BJ (cell line): Measurements from ENCODE around the gene INTS7. TPM values are rescaled to one million over a fixed set of nuclear protein-coding genes. Genes with fewer than 3 reads are reported as not detected.

ENCODE experiments used
- CTCF ChIA-PET: fragments of 350-600 bp; formaldehyde crosslinking; extraction: SDS; loops from one replicate; lab custom pipeline; 2021; ENCODE audit warnings: antibody characterized with exemption, inconsistent platforms; lab: Yijun Ruan, JAX
- POLR2A ChIA-PET: fragments of 300-600 bp; sonication (Branson Sonifier 250); formaldehyde crosslinking; extraction: SDS; loops from one replicate; lab custom pipeline; 2021; ENCODE audit warnings: antibody characterized with exemption; lab: Charles Lee
- DNase-seq: peaks from one replicate; pipeline ENCODE4 v3.0.0-alpha.2; 2011; ENCODE audit warnings: low read depth
- H3K27me3 ChIP-seq: 2 replicates; pipeline ENCODE4 v1.6.0; 2011; ENCODE audit warnings: low read length; ENCODE audit not compliant: control insufficient read depth, insufficient read depth
- H3K36me3 ChIP-seq: 2 replicates; pipeline ENCODE4 v1.5.1; 2011; ENCODE audit warnings: low read length; ENCODE audit not compliant: control insufficient read depth, insufficient read depth
- H3K4me3 ChIP-seq: 2 replicates; pipeline ENCODE4 v1.5.1; 2011; ENCODE audit warnings: low read depth, mild to moderate bottlenecking, control low read depth, low read length
- CTCF ChIP-seq: IDR thresholded peaks from 2 replicates; pipeline ENCODE4 v1.5.1; 2011; ENCODE audit warnings: low read depth, mild to moderate bottlenecking, control low read depth, inconsistent platforms, low read length, moderate library complexity; ENCODE audit not compliant: insufficient read depth
- polyA plus RNA-seq: library from polyadenylated mRNA; depleted of rRNA; stranded (reverse); fragments of >200 nt; gene quantifications from 2 replicates; pipeline ENCODE4 v1.2.3, GENCODE V29; 2011

INTS7 gene
- polyA plus RNA-seq, 1 experiment = 11.6 TPM

- POLR2A ChIA-PET = no interaction called here
- Histone ChIP-seq H3K4me3 (no peak overlapping the region), H3K27me3 (peaks cover 5% of the 10 kb centered on the region), H3K36me3 (no peaks in the 10 kb centered on the region)
- no peak for TF ChIP-seq CTCF
- DNase-seq = no peak
- CTCF ChIA-PET = no interaction called here
Measured at GRCh38 chr1:211912844-211913432, 122.4 kb downstream of the INTS7 start.

GRCh38 chr1:211912038-211912437, 123.3 kb downstream of the INTS7 start:
- DNase-seq = no peak
- Histone ChIP-seq H3K27me3 (peaks cover 5% of the 10 kb centered on the region), H3K4me3 (no peak overlapping the region), H3K36me3 (no peaks in the 10 kb centered on the region)
- CTCF ChIA-PET = no interaction called here
- no peak for TF ChIP-seq CTCF
- POLR2A ChIA-PET = no interaction called here

GRCh38 chr1:211910913-211911485, 124.4 kb downstream of the INTS7 start:
- H3K27me3 ChIP-seq = peaks cover 9% of the 10 kb centered on the region
- no peak for TF ChIP-seq CTCF
- ChIA-PET CTCF (interaction anchor here (0.8 kb wide), 1 partner anchor 18 kb away, joined by 3 read pairs; no protein-coding TSS in a partner anchor), POLR2A (no interaction called here)
- DNase-seq = no peak
- no peaks in the 10 kb centered on the region for H3K36me3 ChIP-seq
- no peak overlapping the region for H3K4me3 ChIP-seq

DNA sequence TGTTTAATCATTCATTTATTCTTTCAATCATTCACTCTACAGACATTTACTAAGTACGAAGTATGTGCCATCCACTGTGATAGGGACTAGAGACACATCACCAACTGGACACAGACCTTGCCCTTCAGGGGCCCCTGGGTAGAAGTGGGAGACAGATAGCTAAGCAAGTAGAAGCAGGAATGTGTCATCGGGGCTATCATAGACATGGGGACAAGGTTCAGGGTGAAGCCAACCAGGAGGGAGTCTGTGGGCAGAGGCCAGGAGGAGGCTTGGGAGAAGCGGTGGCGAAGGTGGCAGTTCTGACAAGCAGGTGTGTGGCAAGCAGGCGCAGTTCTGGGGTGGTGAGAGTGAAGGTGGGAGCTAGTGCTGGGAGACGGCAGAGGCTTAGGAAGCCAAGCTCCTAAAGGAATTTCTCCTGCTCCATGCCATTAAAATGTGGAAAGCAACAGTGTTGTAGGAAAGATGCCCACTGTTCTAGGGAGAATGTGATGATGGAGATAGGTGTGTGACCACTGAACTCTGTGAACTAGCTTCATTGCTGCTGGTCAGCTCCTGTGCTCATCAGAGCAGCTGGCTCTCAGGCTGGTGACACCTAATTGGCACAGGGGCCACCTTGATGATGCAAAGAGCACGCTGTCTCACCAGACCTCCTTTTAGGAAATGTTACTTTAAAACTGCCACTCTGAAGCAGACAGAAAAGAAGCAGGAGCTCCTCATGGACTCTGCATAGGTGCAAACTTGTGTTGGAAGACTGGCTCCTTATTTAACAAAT, 125.1 kb downstream of the INTS7 start:
- DNase-seq = no peak
- Histone ChIP-seq H3K27me3 (peaks cover 8% of the 10 kb centered on the region), H3K36me3 (no peaks in the 10 kb centered on the region), H3K4me3 (no peak overlapping the region)
- ChIA-PET POLR2A (no interaction called here), CTCF (interaction anchor here (0.8 kb wide), 1 partner anchor 17 kb away, joined by 3 read pairs; no protein-coding TSS in a partner anchor)
- no peak for TF ChIP-seq CTCF

GRCh38 chr1:211909395-211909794, 126.0 kb downstream of the INTS7 start:
- no peak for DNase-seq
- Histone ChIP-seq H3K4me3 (no peak overlapping the region), H3K36me3 (no peaks in the 10 kb centered on the region), H3K27me3 (peaks cover 7% of the 10 kb centered on the region)
- TF ChIP-seq CTCF = no peak
- CTCF ChIA-PET = interaction anchor here (0.6 kb wide), 1 partner anchor 1170 kb away, joined by 3 read pairs; no protein-coding TSS in a partner anchor
- POLR2A ChIA-PET = no interaction called here
